HepG2 (cell line): ENCODE measurements around the gene ZBTB7A. TPM values are rescaled to one million over a fixed set of nuclear protein-coding genes. Genes with fewer than 3 reads are reported as not detected.
A peak's percentile ranks its signal among the peaks of the same experiment; 100 is the strongest.

Source experiments
- ATAC-seq: fragments of 200-7000 bp; cut with Tn5 transposase; 3 replicates; pipeline ENCODE4 v1.9.1; 2020; ENCODE audit warnings: mild to moderate bottlenecking, moderate library complexity
- BruUV-seq: library from RNA; stranded (reverse); fragments of 400-500 nt; replicated peaks from 2 replicates; lab custom pipeline; 2021; lab: Mats Ljungman, UMichigan
- CTCF ChIA-PET: fragments of 300-600 bp; formaldehyde crosslinking; extraction: SDS; loops from one replicate; lab custom pipeline; 2021; ENCODE audit warnings: low total read pairs, inconsistent platforms, low intra/inter-chr PET ratio; lab: Yijun Ruan, JAX
- POLR2A ChIA-PET: fragments of 350-600 bp; sonication (Branson Sonifier 250); formaldehyde crosslinking; loops from one replicate; lab custom pipeline; 2020; ENCODE audit warnings: antibody characterized with exemption, inconsistent platforms; lab: Yijun Ruan, JAX
- DNase-seq: peaks from one replicate; pipeline ENCODE4 v3.0.0-alpha.2; 2015; ENCODE audit warnings: low spot score
- FAIRE-seq: peaks from 3 replicates; lab custom pipeline; 2011; peaks lifted over from hg19 to GRCh38; lab: Jason Lieb, UNC
- H2AFZ ChIP-seq: one replicate; pipeline ENCODE4 v1.6.1; 2011; ENCODE audit warnings: low read length, inconsistent platforms
- H3K27ac ChIP-seq: fragments of 300-600 bp; 3 replicates; pipeline ENCODE4 v1.8.0; 2011; ENCODE audit warnings: mixed run types, mild to moderate bottlenecking, mixed read lengths, low read length, inconsistent platforms; ENCODE audit not compliant: insufficient read depth; ENCODE audit errors: extremely low read length
- H3K27me3 ChIP-seq, 2 experiments: fragments of 200-600 bp in 1 of 2; 2 replicates in 1 of 2; 3 replicates in 1 of 2; pipeline versions ENCODE4 v1.6.0 to v1.8.0; 2011; ENCODE audit warnings: low read length in 2 of 2, mild to moderate bottlenecking in 2 of 2, moderate library complexity in 2 of 2, inconsistent platforms in 1 of 2; ENCODE audit not compliant: insufficient read depth in 2 of 2, control insufficient read depth in 1 of 2
- H3K36me3 ChIP-seq, 2 experiments: fragments of 200-600 bp in 1 of 2; replicated peaks in 1 of 2; 2 replicates in 1 of 2; 3 replicates in 1 of 2; pipeline versions ENCODE4 v1.5.1 to v1.8.0; 2011; ENCODE audit warnings: low read length in 2 of 2, inconsistent platforms in 1 of 2; ENCODE audit not compliant: insufficient read depth in 2 of 2, control insufficient read depth in 1 of 2
- H3K4me1 ChIP-seq: 2 replicates; pipeline ENCODE4 v1.5.1; 2012; ENCODE audit warnings: low read length, inconsistent platforms; ENCODE audit not compliant: insufficient read depth
- H3K4me2 ChIP-seq: 2 replicates; pipeline ENCODE4 v1.6.0; 2011; ENCODE audit warnings: low read depth, low read length, inconsistent platforms
- H3K4me3 ChIP-seq, 3 experiments: fragments of 200-600 bp in 1 of 3; sonication (generic), shearing (Covaris generic) in 1 of 3; replicated peaks in 1 of 3; 2 replicates each; pipeline ENCODE4 v1.5.1; 2011 to 2016; ENCODE audit warnings: low read length in 3 of 3, inconsistent platforms in 2 of 3, low read depth in 2 of 3, mild to moderate bottlenecking in 2 of 3, control low read depth in 1 of 3, mixed read lengths in 1 of 3; ENCODE audit not compliant: insufficient read depth in 1 of 3
- H3K79me2 ChIP-seq: one replicate; pipeline ENCODE4 v1.6.1; 2011; ENCODE audit warnings: low read length, inconsistent platforms; ENCODE audit not compliant: insufficient read depth
- H3K9ac ChIP-seq: 2 replicates; pipeline ENCODE4 v1.6.0; 2011; ENCODE audit warnings: mild to moderate bottlenecking, low read depth, low read length, inconsistent platforms; ENCODE audit not compliant: insufficient read depth
- H3K9me3 ChIP-seq: 2 replicates; pipeline ENCODE4 v1.5.1; 2012; ENCODE audit warnings: mild to moderate bottlenecking, low read length
- H4K20me1 ChIP-seq: 2 replicates; pipeline ENCODE4 v1.6.0; 2011; ENCODE audit warnings: inconsistent platforms, mild to moderate bottlenecking, low read length, moderate library complexity; ENCODE audit not compliant: insufficient read depth
- AGO1 ChIP-seq: fragments of 200-400 bp; formaldehyde crosslinking; IDR thresholded peaks from 2 replicates; pipeline ENCODE4 v1.6.1; 2017; ENCODE audit warnings: mild to moderate bottlenecking, low read depth, low read length, moderate library complexity; ENCODE audit not compliant: poor library complexity, severe bottlenecking
- AGO2 ChIP-seq: fragments of 200-400 bp; formaldehyde crosslinking; optimal IDR thresholded peaks from 2 replicates; pipeline ENCODE3; 2017; ENCODE audit warnings: mild to moderate bottlenecking, low read depth, low read length, moderate library complexity
- FOXP4 ChIP-seq: sonication (generic); formaldehyde crosslinking; IDR thresholded peaks from 2 replicates; pipeline ENCODE4 v1.4.0; 2020; ENCODE audit warnings: missing genetic modification reagents
- KMT2B ChIP-seq: IDR thresholded peaks from 2 replicates; pipeline ENCODE4 v1.6.1; 2016; ENCODE audit warnings: missing genetic modification reagents, missing compliant biosample characterization
- MAFK ChIP-seq, 2 experiments: IDR thresholded peaks in 1 of 2; conservative IDR thresholded peaks in 1 of 2; 2 replicates each; pipeline ENCODE4 v1.6.1; 2011; ENCODE audit warnings: improper control_type of control experiment in 2 of 2, low read length in 2 of 2
- MEIS2 ChIP-seq: sonication (generic); formaldehyde crosslinking; IDR thresholded peaks from 2 replicates; pipeline ENCODE4 v1.9.0; 2021; ENCODE audit warnings: mild to moderate bottlenecking, missing genetic modification reagents
- MIER3 ChIP-seq: IDR thresholded peaks from 2 replicates; pipeline ENCODE4 v1.6.1; 2016; ENCODE audit warnings: missing compliant biosample characterization, borderline replicate concordance
- PHF8 ChIP-seq: sonication (generic); formaldehyde crosslinking; IDR thresholded peaks from 2 replicates; pipeline ENCODE4 v1.5.0; 2020; ENCODE audit warnings: missing genetic modification reagents
- POLR2G ChIP-seq: fragments of 200-400 bp; formaldehyde crosslinking; IDR thresholded peaks from 2 replicates; pipeline ENCODE4 v1.6.1; 2018; ENCODE audit warnings: mild to moderate bottlenecking, low read depth, low read length, moderate library complexity
- RBM22 ChIP-seq: fragments of 200-400 bp; formaldehyde crosslinking; optimal IDR thresholded peaks from 2 replicates; pipeline ENCODE3; 2017; ENCODE audit warnings: mild to moderate bottlenecking, low read length, moderate library complexity
- RBM39 ChIP-seq: fragments of 200-400 bp; formaldehyde crosslinking; IDR thresholded peaks from one replicate; pipeline ENCODE4 v1.6.1; 2018; ENCODE audit warnings: antibody characterized with exemption, mild to moderate bottlenecking, low read depth, low read length; ENCODE audit not compliant: poor library complexity, severe bottlenecking
- RFX1 ChIP-seq: fragments of 450-650 bp; IDR thresholded peaks from 2 replicates; pipeline ENCODE4 v1.6.1; 2017
- SRSF1 ChIP-seq: fragments of 200-400 bp; formaldehyde crosslinking; optimal IDR thresholded peaks from 2 replicates; pipeline ENCODE3; 2017; ENCODE audit warnings: mild to moderate bottlenecking, low read depth, low read length, moderate library complexity
- TFAP4 ChIP-seq: sonication (generic); IDR thresholded peaks from 2 replicates; pipeline ENCODE4 v1.6.1; 2016; ENCODE audit warnings: low read depth, borderline replicate concordance
- ZBTB7A ChIP-seq: sonication (generic); formaldehyde crosslinking; IDR thresholded peaks from 2 replicates; pipeline ENCODE4 v1.8.0; 2022; ENCODE audit warnings: mild to moderate bottlenecking, missing genetic modification reagents
- ZFP36 ChIP-seq: fragments of 150-350 bp; IDR thresholded peaks from 2 replicates; pipeline ENCODE4 v1.6.1; 2018; ENCODE audit warnings: borderline replicate concordance, low read length, low read depth; ENCODE audit not compliant: partially characterized antibody
- ZNF138 ChIP-seq: sonication (generic); formaldehyde crosslinking; IDR thresholded peaks from 2 replicates; pipeline ENCODE4 v1.5.0; 2020; ENCODE audit warnings: mild to moderate bottlenecking, low read depth, missing genetic modification reagents
- ZNF740 ChIP-seq: sonication (generic); formaldehyde crosslinking; IDR thresholded peaks from 2 replicates; pipeline ENCODE4 v1.4.0; 2020; ENCODE audit warnings: missing genetic modification reagents
- ZNF788 ChIP-seq: sonication (generic); formaldehyde crosslinking; IDR thresholded peaks from 2 replicates; pipeline ENCODE4 v1.5.0; 2020; ENCODE audit warnings: mild to moderate bottlenecking, missing genetic modification reagents, borderline replicate concordance
- WGBS: methylation state at CpG from one replicate; pipeline ENCODE4 v1.1.6; 2017; ENCODE audit warnings: low lambda C conversion rate; 5-methylcytosine and 5-hydroxymethylcytosine counted together
- in situ Hi-C: cut with HindIII; loops from 2 replicates; pipeline ENCODE4 v1.10.0; 2017; ENCODE audit warnings: low pct_unique_long_range_greater_than_20kb; ENCODE audit not compliant: extremely low pct_ligation_motif_present
- intact Hi-C: fragments of 100-400 bp; cut with micrococcal nuclease; formaldehyde crosslinking; loops from one replicate; pipeline ENCODE4 v1.10.0; 2022; ENCODE audit not compliant: unreplicated experiment
- polyA plus RNA-seq, 8 experiments: library from polyadenylated mRNA; depleted of rRNA in 3 of 8; stranded (reverse) in 7 of 8; unstranded in 1 of 8; fragments of >200 nt; fragmentation: Illumina TruSeq in 4 of 8; extraction: Trizol in 4 of 8; gene quantifications; 2 replicates each; pipeline versions ENCODE4 v1.2.1 to v1.2.3, GENCODE V29; 2011 to 2016; ENCODE audit warnings: low read depth in 4 of 8, missing spikeins in 1 of 8, mixed read lengths in 1 of 8; ENCODE audit not compliant: insufficient read depth in 1 of 8
- total RNA-seq, 5 experiments: library from RNA; depleted of rRNA; stranded (reverse); fragments of >200 nt; fragmentation: Illumina TruSeq; extraction: Trizol; gene quantifications; 2 replicates each; pipeline ENCODE4 v1.2.3, GENCODE V29; 2016; ENCODE audit warnings: low read depth in 1 of 5

Gene ZBTB7A
- total and polyA plus RNA-seq, 2 of the 13 experiments (the other 11 are each of a cell fraction or from before 2014, with no cell fraction given): 3.6 to 4.0 TPM

- TF ChIP-seq POLR2G: peak; percentile 5; the same call in 1 of the 2 replicates
- TF ChIP-seq TFAP4: no peak
- no peak for TF ChIP-seq KMT2B (CRISPR knock-in tag)
- TF ChIP-seq MEIS2 (CRISPR knock-in tag): no peak
These were observed 21.7 kb downstream of the ZBTB7A start (continued) for GRCh38 chr19:4044990-4045465.

GRCh38 chr19:4043966-4044715 lies 22.6 kb downstream of the ZBTB7A start:
- no peak overlapping the region for H3K27ac ChIP-seq
- WGBS: 96% methylated on average over 31 of the region's 31 CpGs
- no TSS peak for BruUV-seq
- CTCF ChIA-PET: no interaction called here
- no peak for DNase-seq
- H3K9ac ChIP-seq: no peak overlapping the region
- H4K20me1 ChIP-seq: peaks cover 16% of the 10 kb centered on the region; the same call in 1 of the 2 replicates
- H3K4me2 ChIP-seq: no peak overlapping the region
- FAIRE-seq: no peak
- peaks cover 7% of the 10 kb centered on the region for H3K79me2 ChIP-seq
- no peak for ATAC-seq
- POLR2A ChIA-PET: interaction anchor here (0.6 kb wide), 1 partner anchor 34 kb away, joined by 3 read pairs; no protein-coding TSS in a partner anchor
- H3K9me3 ChIP-seq: no peaks in the 10 kb centered on the region
- in situ Hi-C loops: no loop called here
- H2AFZ ChIP-seq: no peak overlapping the region
- intact Hi-C loops: no loop called here
- no peaks in the 10 kb centered on the region; a peak in 1 of 5 replicates for H3K27me3 ChIP-seq
- H3K4me1 ChIP-seq: no peaks in the 10 kb centered on the region; the same call in 1 of the 2 replicates
- H3K36me3 ChIP-seq: peaks cover 10 to 19% of the 10 kb centered on the region in 2 experiments; a peak in 4 of 5 replicates
- H3K4me3 ChIP-seq: no peak overlapping the region
- TF ChIP-seq AGO2 (peak; percentile 96), SRSF1 (peak; percentile 34), ZFP36 (no peak), RBM22 (peak; percentile 83), ZNF138 (CRISPR knock-in tag) (no peak), ZBTB7A (no peak), FOXP4 (CRISPR knock-in tag) (no peak), RBM39 (no peak), AGO1 (peak; percentile 51), ZNF740 (CRISPR knock-in tag) (0 out of 2 replicates have a peak, but pooled peaks have one; percentile 49), MIER3 (CRISPR knock-in tag) (no peak), ZNF788 (CRISPR knock-in tag) (no peak), RFX1 (no peak), MAFK (conservative IDR thresholded peaks at IDR 0.05 in 1 of 2, IDR thresholded peaks at IDR 0.05 in 1 of 2; ENCODE audit: low read length in 2 of 2) (no peak), POLR2G (0 out of 2 replicates have a peak, but pooled peaks have one; percentile 9), PHF8 (CRISPR knock-in tag) (no peak)
